Panc1 (cell line): ENCODE measurements around the gene TFDP1. TPM values are rescaled to one million over a fixed set of nuclear protein-coding genes. Genes with fewer than 3 reads are reported as not detected.

Source experiments
- ATAC-seq: fragments of 200-7000 bp; cut with Tn5 transposase; 2 replicates; pipeline ENCODE4 v1.9.1; 2020; ENCODE audit warnings: mild to moderate bottlenecking, moderate library complexity
- BruUV-seq: library from RNA; stranded (reverse); fragments of 400-500 nt; replicated peaks from 2 replicates; lab custom pipeline; 2021; lab: Mats Ljungman, UMichigan
- CTCF ChIA-PET: fragments of 300-600 bp; sonication (Branson Sonifier 250); formaldehyde crosslinking; loops from one replicate; lab custom pipeline; 2022; ENCODE audit warnings: antibody characterized with exemption; lab: Charles Lee
- POLR2A ChIA-PET: fragments of 300-600 bp; sonication (Branson Sonifier 250); formaldehyde crosslinking; loops from one replicate; lab custom pipeline; 2022; ENCODE audit warnings: antibody characterized with exemption; lab: Charles Lee
- DNase-seq: peaks from one replicate; pipeline ENCODE4 v3.0.0-alpha.2; 2010; ENCODE audit warnings: low read depth, low spot score
- H3K27ac ChIP-seq: 2 replicates; pipeline ENCODE4 v1.5.1; 2011; ENCODE audit warnings: mild to moderate bottlenecking, low read length, inconsistent platforms
- H3K27me3 ChIP-seq: fragments of 200-500 bp; sonication (Bioruptor generic); 2 replicates; pipeline ENCODE4 v1.6.0; 2014; ENCODE audit warnings: low read length, inconsistent platforms; ENCODE audit not compliant: control insufficient read depth, insufficient read depth
- H3K36me3 ChIP-seq: fragments of 200-500 bp; sonication (Bioruptor generic); 2 replicates; pipeline ENCODE4 v1.5.1; 2014; ENCODE audit warnings: inconsistent platforms, mild to moderate bottlenecking, low read length, moderate library complexity; ENCODE audit not compliant: control insufficient read depth, insufficient read depth
- H3K4me1 ChIP-seq: 2 replicates; pipeline ENCODE4 v1.5.1; 2011; ENCODE audit warnings: inconsistent platforms, mild to moderate bottlenecking, low read length, moderate library complexity; ENCODE audit not compliant: control insufficient read depth, insufficient read depth
- H3K4me3 ChIP-seq, 2 experiments: 2 replicates each; pipeline ENCODE4 v1.5.1; 2011 to 2012; ENCODE audit warnings: low read depth in 2 of 2, low read length in 2 of 2, mild to moderate bottlenecking in 2 of 2, inconsistent platforms in 1 of 2, moderate library complexity in 1 of 2
- H3K9me3 ChIP-seq: fragments of 200-500 bp; sonication (Bioruptor generic); 2 replicates; pipeline ENCODE4 v1.5.1; 2014; ENCODE audit warnings: low read depth, mild to moderate bottlenecking, inconsistent platforms, low read length, moderate library complexity; ENCODE audit not compliant: control insufficient read depth, insufficient read depth
- POLR2AphosphoS5 ChIP-seq: IDR thresholded peaks from 2 replicates; pipeline ENCODE4 v1.6.1; 2012; ENCODE audit warnings: mild to moderate bottlenecking, low read depth, low read length, moderate library complexity
- SIN3A ChIP-seq: IDR thresholded peaks from 2 replicates; pipeline ENCODE4 v1.6.1; 2012; ENCODE audit warnings: low read depth, mild to moderate bottlenecking, low read length, moderate library complexity, borderline replicate concordance; ENCODE audit not compliant: insufficient read depth
- TCF7L2 ChIP-seq: IDR thresholded peaks from 2 replicates; pipeline ENCODE4 v1.6.1; 2011; ENCODE audit warnings: mild to moderate bottlenecking, low read depth, low read length, inconsistent platforms
- in situ Hi-C: cut with HindIII; loops from 2 replicates; pipeline ENCODE4 v1.10.0; 2016; ENCODE audit warnings: low sequenced_read_pairs, low pct_unique_long_range_greater_than_20kb
- intact Hi-C: fragments of 100-400 bp; cut with micrococcal nuclease; formaldehyde crosslinking; loops from one replicate; pipeline ENCODE4 v1.10.0; 2022; ENCODE audit not compliant: unreplicated experiment
- total RNA-seq: library from RNA; stranded (reverse); gene quantifications from one replicate; pipeline ENCODE4 v1.2.1, GENCODE V29; 2021; ENCODE audit not compliant: unreplicated experiment
- TF ChIP-seq, protein P1 (sequence below): fragments of 450-650 bp; IDR thresholded peaks from 2 replicates; pipeline ENCODE4 v1.5.1; 2017; ENCODE audit warnings: mild to moderate bottlenecking
- TF ChIP-seq, protein P2 (sequence below), 2 experiments: IDR thresholded peaks; 2 replicates each; pipeline ENCODE4 v1.6.1; 2011 to 2012; ENCODE audit warnings: low read depth in 2 of 2, control low read depth in 1 of 2, low read length in 1 of 2, mild to moderate bottlenecking in 1 of 2, moderate library complexity in 1 of 2; ENCODE audit not compliant: insufficient read depth in 1 of 2

TFDP1 gene
- total RNA-seq, 1 experiment from 2014 or later: 91.6 TPM

DNA sequence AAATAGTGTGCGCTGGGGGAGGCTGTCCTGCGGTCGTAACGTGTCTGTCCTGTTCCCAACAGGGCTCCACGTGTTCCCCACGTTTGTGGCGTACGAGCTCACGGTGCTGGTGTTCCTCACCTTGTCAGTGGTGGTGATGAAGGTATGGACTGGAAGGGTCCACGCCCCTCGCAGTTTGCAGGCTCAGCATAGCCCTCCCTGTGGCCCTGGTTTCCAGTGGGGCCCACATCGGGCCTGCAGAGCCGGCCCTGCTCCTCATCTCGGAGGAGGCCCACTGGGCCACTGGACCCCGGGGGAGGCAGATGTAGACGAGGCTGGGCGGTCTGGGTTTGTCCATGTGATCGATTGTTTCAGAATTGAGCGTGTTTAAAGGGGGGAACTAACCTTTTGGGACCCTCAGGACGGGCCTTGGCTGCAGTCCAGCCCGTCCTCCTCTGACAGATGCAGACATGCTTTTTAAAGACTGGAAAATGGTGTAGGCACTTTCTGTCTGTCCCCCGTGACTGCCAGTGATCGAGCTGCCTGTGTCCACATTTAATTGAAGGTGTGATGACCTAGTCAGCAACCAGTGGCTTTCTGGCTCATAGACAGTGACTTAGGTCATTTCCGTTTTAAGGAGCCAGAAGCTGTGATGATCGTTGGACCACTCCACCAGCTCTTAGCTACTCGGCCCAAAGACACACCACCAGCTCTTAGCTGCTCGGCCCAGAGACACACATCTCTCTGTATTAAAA is 37.1 kb upstream of the TFDP1 start:
- ATAC-seq (no peak), DNase-seq (no peak)
- BruUV-seq: no TSS peak
- intact Hi-C loops: no loop called here
- no peak for TF ChIP-seq POLR2AphosphoS5
- TF ChIP-seq, protein P1, sequence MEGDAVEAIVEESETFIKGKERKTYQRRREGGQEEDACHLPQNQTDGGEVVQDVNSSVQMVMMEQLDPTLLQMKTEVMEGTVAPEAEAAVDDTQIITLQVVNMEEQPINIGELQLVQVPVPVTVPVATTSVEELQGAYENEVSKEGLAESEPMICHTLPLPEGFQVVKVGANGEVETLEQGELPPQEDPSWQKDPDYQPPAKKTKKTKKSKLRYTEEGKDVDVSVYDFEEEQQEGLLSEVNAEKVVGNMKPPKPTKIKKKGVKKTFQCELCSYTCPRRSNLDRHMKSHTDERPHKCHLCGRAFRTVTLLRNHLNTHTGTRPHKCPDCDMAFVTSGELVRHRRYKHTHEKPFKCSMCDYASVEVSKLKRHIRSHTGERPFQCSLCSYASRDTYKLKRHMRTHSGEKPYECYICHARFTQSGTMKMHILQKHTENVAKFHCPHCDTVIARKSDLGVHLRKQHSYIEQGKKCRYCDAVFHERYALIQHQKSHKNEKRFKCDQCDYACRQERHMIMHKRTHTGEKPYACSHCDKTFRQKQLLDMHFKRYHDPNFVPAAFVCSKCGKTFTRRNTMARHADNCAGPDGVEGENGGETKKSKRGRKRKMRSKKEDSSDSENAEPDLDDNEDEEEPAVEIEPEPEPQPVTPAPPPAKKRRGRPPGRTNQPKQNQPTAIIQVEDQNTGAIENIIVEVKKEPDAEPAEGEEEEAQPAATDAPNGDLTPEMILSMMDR: no peak
- TF ChIP-seq, protein P2, sequence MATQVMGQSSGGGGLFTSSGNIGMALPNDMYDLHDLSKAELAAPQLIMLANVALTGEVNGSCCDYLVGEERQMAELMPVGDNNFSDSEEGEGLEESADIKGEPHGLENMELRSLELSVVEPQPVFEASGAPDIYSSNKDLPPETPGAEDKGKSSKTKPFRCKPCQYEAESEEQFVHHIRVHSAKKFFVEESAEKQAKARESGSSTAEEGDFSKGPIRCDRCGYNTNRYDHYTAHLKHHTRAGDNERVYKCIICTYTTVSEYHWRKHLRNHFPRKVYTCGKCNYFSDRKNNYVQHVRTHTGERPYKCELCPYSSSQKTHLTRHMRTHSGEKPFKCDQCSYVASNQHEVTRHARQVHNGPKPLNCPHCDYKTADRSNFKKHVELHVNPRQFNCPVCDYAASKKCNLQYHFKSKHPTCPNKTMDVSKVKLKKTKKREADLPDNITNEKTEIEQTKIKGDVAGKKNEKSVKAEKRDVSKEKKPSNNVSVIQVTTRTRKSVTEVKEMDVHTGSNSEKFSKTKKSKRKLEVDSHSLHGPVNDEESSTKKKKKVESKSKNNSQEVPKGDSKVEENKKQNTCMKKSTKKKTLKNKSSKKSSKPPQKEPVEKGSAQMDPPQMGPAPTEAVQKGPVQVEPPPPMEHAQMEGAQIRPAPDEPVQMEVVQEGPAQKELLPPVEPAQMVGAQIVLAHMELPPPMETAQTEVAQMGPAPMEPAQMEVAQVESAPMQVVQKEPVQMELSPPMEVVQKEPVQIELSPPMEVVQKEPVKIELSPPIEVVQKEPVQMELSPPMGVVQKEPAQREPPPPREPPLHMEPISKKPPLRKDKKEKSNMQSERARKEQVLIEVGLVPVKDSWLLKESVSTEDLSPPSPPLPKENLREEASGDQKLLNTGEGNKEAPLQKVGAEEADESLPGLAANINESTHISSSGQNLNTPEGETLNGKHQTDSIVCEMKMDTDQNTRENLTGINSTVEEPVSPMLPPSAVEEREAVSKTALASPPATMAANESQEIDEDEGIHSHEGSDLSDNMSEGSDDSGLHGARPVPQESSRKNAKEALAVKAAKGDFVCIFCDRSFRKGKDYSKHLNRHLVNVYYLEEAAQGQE (IDR thresholded peaks at IDR 0.05; ENCODE audit: insufficient read depth in 1 of 2, low read depth in 2 of 2, low read length in 1 of 2): no peak
- TF ChIP-seq SIN3A: no peak
- no peak overlapping the region for H3K27ac ChIP-seq
- no peaks in the 10 kb centered on the region for H3K27me3 ChIP-seq
- H3K4me3 ChIP-seq: no peak overlapping the region
- no peaks in the 10 kb centered on the region; the same call in 1 of the 2 replicates for H3K36me3 ChIP-seq
- ChIA-PET POLR2A (no interaction called here), CTCF (interaction anchor here (0.6 kb wide), 1 partner anchor 20 kb away, joined by 10 read pairs; no protein-coding TSS in a partner anchor)
- no peaks in the 10 kb centered on the region for H3K4me1 ChIP-seq
- in situ Hi-C loops: no loop called here
- H3K9me3 ChIP-seq: no peaks in the 10 kb centered on the region

DNA sequence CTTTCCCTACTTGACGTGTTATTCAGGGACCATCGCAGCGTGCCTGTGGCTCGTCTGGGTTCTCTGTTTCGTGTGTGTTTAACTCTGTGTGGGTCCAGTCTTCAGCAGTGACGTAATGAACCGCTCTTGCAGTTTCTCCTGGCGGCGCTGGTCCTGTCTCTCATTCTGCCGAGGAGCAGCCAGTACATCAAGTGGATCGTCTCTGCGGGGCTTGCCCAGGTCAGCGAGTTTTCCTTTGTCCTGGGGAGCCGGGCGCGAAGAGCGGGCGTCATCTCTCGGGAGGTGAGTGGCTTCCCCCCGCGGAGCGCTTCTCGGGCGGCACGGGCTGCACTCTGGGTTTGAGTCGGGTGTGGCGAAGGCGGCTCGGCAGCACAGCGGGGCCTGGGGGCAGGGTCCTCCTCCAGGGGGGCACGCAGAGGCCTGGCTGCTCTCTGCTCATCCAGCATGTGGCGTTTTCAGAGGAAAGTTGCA is 36.3 kb upstream of the TFDP1 start:
- no peaks in the 10 kb centered on the region; the same call in 1 of the 2 replicates for H3K36me3 ChIP-seq
- intact Hi-C loops: no loop called here
- TF ChIP-seq POLR2AphosphoS5 (no peak), TCF7L2 (no peak), SIN3A (no peak)
- TF ChIP-seq, protein P2 (IDR thresholded peaks at IDR 0.05; ENCODE audit: insufficient read depth in 1 of 2, low read depth in 2 of 2, low read length in 1 of 2): no peak
- TF ChIP-seq, protein P1: no peak
- no peaks in the 10 kb centered on the region for H3K4me1 ChIP-seq
- no peaks in the 10 kb centered on the region for H3K27me3 ChIP-seq
- ChIA-PET POLR2A (no interaction called here), CTCF (no interaction called here)
- ATAC-seq (no peak), DNase-seq (no peak)
- no peak overlapping the region for H3K27ac ChIP-seq
- no peak overlapping the region for H3K4me3 ChIP-seq
- H3K9me3 ChIP-seq: no peaks in the 10 kb centered on the region
- BruUV-seq: no TSS peak
- in situ Hi-C loops: no loop called here
